ENCODE measurements around the gene HMGXB3.
A peak's percentile ranks its signal among the peaks of the same experiment; 100 is the strongest.

HMGXB3 gene

DNA sequence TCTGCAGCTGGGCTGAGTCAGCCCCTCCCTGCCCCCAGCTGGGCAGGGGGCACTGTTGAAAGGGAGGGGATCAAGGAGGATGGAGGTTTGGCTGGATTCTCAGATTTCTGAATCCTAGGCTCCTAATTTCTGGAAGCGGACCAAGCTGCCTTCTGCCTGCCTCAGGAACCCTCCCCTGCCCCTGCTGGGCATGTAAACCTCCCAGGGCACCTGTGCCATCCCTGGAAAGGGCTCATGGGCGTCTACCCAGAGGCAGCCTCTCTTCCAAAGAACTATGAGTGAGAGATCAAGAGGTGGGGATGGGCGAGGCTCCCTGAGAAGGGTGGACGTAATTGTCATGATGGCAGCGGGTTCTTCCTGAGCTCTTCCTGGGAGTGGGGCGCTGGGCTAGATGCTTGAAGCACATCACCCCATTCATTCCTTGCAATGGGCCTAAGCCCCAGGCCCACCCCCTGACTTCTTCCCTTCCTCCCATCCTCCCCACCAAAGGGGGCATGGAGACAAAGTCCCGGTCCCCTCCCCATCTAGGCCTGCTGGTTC lies 64.2 kb downstream of the HMGXB3 start:
- peaks cover 82% of the 10 kb centered on the region for H3K4me1 ChIP-seq

DNA sequence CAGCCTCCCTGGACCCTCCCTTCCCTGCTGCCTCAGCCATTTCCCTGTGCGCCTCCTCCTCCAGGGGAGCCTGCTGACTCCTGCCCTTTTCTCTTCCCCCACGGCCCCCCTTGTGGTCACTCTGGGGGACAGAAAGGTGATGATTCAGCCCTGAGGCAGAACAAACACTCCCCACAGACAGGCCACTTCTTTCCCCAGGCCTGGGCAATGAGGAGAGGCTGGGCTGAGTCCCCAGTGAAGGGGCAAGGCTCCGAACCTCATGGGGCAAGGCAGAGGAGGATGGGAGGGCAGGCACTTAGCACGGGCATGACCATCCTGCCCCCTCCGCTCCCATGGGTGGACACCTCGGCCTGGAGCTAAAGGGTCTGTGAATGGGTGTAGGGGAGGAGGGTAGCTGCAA lies 64.8 kb downstream of the HMGXB3 start:
- no peaks in the 10 kb centered on the region for H3K27me3 ChIP-seq
- H3K4me3 ChIP-seq: peak overlapping the region; percentile 67
- H3K27ac ChIP-seq: peak overlapping the region; percentile 95
- H3K36me3 ChIP-seq: peaks cover 23% of the 10 kb centered on the region
- TF ChIP-seq Cebpa-rat (IDR thresholded peaks at IDR 0.05): no peak
- peak overlapping the region; percentile 98 for H3K4me2 ChIP-seq
- H3K9ac ChIP-seq: peak overlapping the region; percentile 82
- peaks cover 87% of the 10 kb centered on the region for H3K4me1 ChIP-seq
- no peaks in the 10 kb centered on the region for H4K20me1 ChIP-seq
- no peaks in the 10 kb centered on the region for H3K9me3 ChIP-seq

More for the DNA sequence above, 64.2 kb downstream of the HMGXB3 start:
- Histone ChIP-seq H3K4me2 (peak overlapping the region; percentile 98), H3K4me3 (peak overlapping the region; percentile 67), H3K9me3 (no peaks in the 10 kb centered on the region), H3K36me3 (peaks cover 29% of the 10 kb centered on the region), H3K9ac (peak overlapping the region; percentile 82), H3K27ac (peak overlapping the region; percentile 95), H4K20me1 (no peaks in the 10 kb centered on the region), H3K27me3 (no peaks in the 10 kb centered on the region)
- TF ChIP-seq Cebpa-rat (IDR thresholded peaks at IDR 0.05): no peak

- H3K4me1 ChIP-seq: peaks cover 92% of the 10 kb centered on the region
- no peak for TF ChIP-seq Cebpa-rat (IDR thresholded peaks at IDR 0.05)
- peaks cover 18% of the 10 kb centered on the region for H3K36me3 ChIP-seq
- H3K27ac ChIP-seq: peak overlapping the region; percentile 95
- H3K27me3 ChIP-seq: no peaks in the 10 kb centered on the region
- H4K20me1 ChIP-seq: no peaks in the 10 kb centered on the region
- H3K9ac ChIP-seq: peak overlapping the region; percentile 82
- H3K4me2 ChIP-seq: peak overlapping the region; percentile 98
- peak overlapping the region; percentile 67 for H3K4me3 ChIP-seq
- H3K9me3 ChIP-seq: no peaks in the 10 kb centered on the region
Measured at GRCh38 chr5:150065886-150066285, 65.3 kb downstream of the HMGXB3 start.

GRCh38 chr5:150066436-150066835 lies 65.9 kb downstream of the HMGXB3 start:
- Histone ChIP-seq H3K36me3 (peaks cover 13% of the 10 kb centered on the region), H3K9ac (peak overlapping the region; percentile 82), H3K9me3 (no peaks in the 10 kb centered on the region), H4K20me1 (no peaks in the 10 kb centered on the region), H3K27me3 (no peaks in the 10 kb centered on the region), H3K4me3 (peak overlapping the region; percentile 67), H3K4me1 (peaks cover 94% of the 10 kb centered on the region), H3K27ac (peak overlapping the region; percentile 95), H3K4me2 (peak overlapping the region; percentile 98)
- TF ChIP-seq Cebpa-rat (IDR thresholded peaks at IDR 0.05): no peak

DNA sequence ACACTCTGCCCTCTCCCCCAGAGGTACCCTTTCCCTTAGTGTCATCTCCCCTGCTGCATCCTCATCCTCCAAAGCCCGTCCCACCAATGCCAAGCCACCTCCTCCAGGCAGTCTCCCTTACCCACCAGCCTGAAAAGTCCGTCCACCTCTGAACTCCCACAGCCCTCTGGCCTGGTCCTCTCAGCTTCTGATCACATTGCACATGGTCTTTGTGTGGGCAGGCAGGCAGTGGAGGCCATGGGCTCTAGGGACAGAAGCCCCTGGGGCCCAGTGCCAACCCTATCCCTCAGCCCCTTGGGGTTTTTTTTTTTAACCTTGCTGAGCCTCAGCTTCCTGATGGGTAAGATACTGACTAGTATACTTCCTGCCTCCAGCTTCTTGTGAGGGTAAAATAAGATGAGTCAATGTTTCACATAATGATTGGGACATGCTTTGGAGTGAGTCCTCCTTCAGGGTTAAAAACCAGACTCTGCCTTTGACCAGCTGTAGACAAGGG lies 66.4 kb downstream of the HMGXB3 start:
- Histone ChIP-seq H3K27ac (peak overlapping the region; percentile 95), H3K4me3 (peak overlapping the region; percentile 67), H3K4me1 (peaks cover 94% of the 10 kb centered on the region), H4K20me1 (no peaks in the 10 kb centered on the region), H3K36me3 (peaks cover 8% of the 10 kb centered on the region; the same call in 1 of the 2 replicates), H3K27me3 (no peaks in the 10 kb centered on the region), H3K9ac (peak overlapping the region; percentile 82), H3K9me3 (no peaks in the 10 kb centered on the region), H3K4me2 (peak overlapping the region; percentile 98)
- peak; percentile 41; the same call in 1 of the 2 replicates for TF ChIP-seq Cebpa-rat (IDR thresholded peaks at IDR 0.05)

DNA sequence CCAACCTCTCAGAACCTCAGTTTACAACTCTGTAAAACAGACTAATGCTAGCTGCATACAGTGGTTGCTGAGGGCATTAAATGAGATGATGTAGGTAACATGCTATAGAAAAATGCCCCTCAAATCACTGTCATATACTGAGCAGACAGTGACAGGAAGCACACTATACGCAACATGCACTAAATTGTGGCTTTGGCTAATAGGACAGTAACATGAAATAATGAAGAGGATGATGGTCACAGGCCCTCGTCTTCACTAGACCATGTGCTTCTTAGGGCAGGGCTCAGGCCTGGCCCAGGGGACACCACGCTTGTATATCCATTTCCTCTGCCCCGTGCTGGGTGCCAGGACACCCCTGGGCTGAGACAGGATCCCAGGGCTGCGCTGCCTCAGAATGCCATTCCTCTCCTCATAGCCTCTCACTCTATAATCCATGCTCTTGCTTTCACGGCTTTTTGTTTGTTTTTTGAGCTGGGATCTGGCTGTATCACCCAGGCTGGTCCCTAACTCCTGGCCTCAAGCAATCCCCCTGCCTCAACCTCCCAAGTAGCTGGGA lies 66.9 kb downstream of the HMGXB3 start:
- H3K9ac ChIP-seq: peak overlapping the region; percentile 82; the same call in 1 of the 2 replicates
- no peak for TF ChIP-seq Cebpa-rat (IDR thresholded peaks at IDR 0.05)
- H3K9me3 ChIP-seq: peaks cover under 1% of the 10 kb centered on the region; the same call in 1 of the 2 replicates
- peak overlapping the region; percentile 98 for H3K4me2 ChIP-seq
- H3K4me1 ChIP-seq: peaks cover 90% of the 10 kb centered on the region
- H3K27me3 ChIP-seq: no peaks in the 10 kb centered on the region
- peak overlapping the region; percentile 67 for H3K4me3 ChIP-seq
- peaks cover 7% of the 10 kb centered on the region; the same call in 1 of the 2 replicates for H3K36me3 ChIP-seq
- H3K27ac ChIP-seq: peak overlapping the region; percentile 95
- no peaks in the 10 kb centered on the region for H4K20me1 ChIP-seq

- H3K27me3 ChIP-seq: no peaks in the 10 kb centered on the region
- peaks cover 6% of the 10 kb centered on the region for H3K9me3 ChIP-seq
- H4K20me1 ChIP-seq: no peaks in the 10 kb centered on the region
- H3K9ac ChIP-seq: peak overlapping the region; percentile 82; the same call in 1 of the 2 replicates
- H3K4me3 ChIP-seq: no peak overlapping the region
- H3K36me3 ChIP-seq: peaks cover 7% of the 10 kb centered on the region; the same call in 1 of the 2 replicates
- peak overlapping the region; percentile 98 for H3K4me2 ChIP-seq
- H3K27ac ChIP-seq: peak overlapping the region; percentile 95
- H3K4me1 ChIP-seq: peaks cover 84% of the 10 kb centered on the region
- no peak for TF ChIP-seq Cebpa-rat (IDR thresholded peaks at IDR 0.05)
Measured at GRCh38 chr5:150068071-150068470, 67.5 kb downstream of the HMGXB3 start.

DNA sequence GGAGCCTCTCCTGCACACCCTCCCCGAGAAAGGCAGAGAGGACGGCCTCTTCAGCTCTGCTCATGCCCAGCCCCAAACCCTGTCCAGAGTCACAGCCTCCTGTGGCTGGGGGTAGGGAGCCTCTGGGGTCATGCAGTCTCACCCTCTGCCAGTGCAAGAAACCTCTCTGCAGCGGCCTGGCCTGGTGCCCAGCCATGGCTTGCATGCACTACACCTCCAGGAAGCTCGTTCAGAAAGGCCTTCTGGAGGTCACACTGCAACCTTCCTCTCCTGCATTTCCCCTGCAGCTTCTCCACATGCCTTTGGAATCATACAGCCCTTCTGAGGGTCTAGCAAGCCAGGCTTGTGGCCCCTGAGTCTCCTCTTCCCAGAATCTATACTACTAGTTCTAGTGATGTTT lies 67.9 kb downstream of the HMGXB3 start:
- TF ChIP-seq Cebpa-rat (IDR thresholded peaks at IDR 0.05): no peak
- Histone ChIP-seq H3K27ac (peak overlapping the region; percentile 95), H3K9ac (peak overlapping the region; percentile 82; the same call in 1 of the 2 replicates), H4K20me1 (no peaks in the 10 kb centered on the region), H3K4me2 (peak overlapping the region; percentile 98), H3K4me1 (peaks cover 80% of the 10 kb centered on the region), H3K9me3 (peaks cover 10% of the 10 kb centered on the region), H3K4me3 (no peak overlapping the region), H3K36me3 (peaks cover 3% of the 10 kb centered on the region; the same call in 1 of the 2 replicates), H3K27me3 (no peaks in the 10 kb centered on the region)

- peak overlapping the region; percentile 82; the same call in 1 of the 2 replicates for H3K9ac ChIP-seq
- H4K20me1 ChIP-seq: no peaks in the 10 kb centered on the region
- peaks cover 74% of the 10 kb centered on the region for H3K4me1 ChIP-seq
- H3K27ac ChIP-seq: peak overlapping the region; percentile 95
- no peaks in the 10 kb centered on the region for H3K36me3 ChIP-seq
- H3K9me3 ChIP-seq: peaks cover 17% of the 10 kb centered on the region
- no peaks in the 10 kb centered on the region for H3K27me3 ChIP-seq
- no peak overlapping the region for H3K4me3 ChIP-seq
- TF ChIP-seq Cebpa-rat (IDR thresholded peaks at IDR 0.05): no peak
- peak overlapping the region; percentile 98 for H3K4me2 ChIP-seq
Measured at GRCh38 chr5:150068961-150069645, 68.6 kb downstream of the HMGXB3 start.
